GM12878 (cell line): ENCODE measurements around the gene OMG. TPM values are rescaled to one million over a fixed set of nuclear protein-coding genes. Genes with fewer than 3 reads are reported as not detected.

Source experiments
- CBX3 ChIP-seq: fragments of 200-600 bp; sonication (generic); IDR thresholded peaks from 2 replicates; pipeline ENCODE4 v1.6.1; 2016; ENCODE audit warnings: low read depth, borderline replicate concordance
- MEF2B ChIP-seq: fragments of 450-650 bp; IDR thresholded peaks from 2 replicates; pipeline ENCODE4 v1.6.1; 2018; ENCODE audit warnings: mild to moderate bottlenecking, moderate library complexity; ENCODE audit not compliant: partially characterized antibody, poor library complexity, severe bottlenecking
- NR2C1 ChIP-seq: fragments of 450-650 bp; IDR thresholded peaks from 2 replicates; pipeline ENCODE4 v1.6.1; 2017; ENCODE audit warnings: antibody characterized with exemption, mild to moderate bottlenecking, moderate library complexity
- NR2C2 ChIP-seq: IDR thresholded peaks from 2 replicates; pipeline ENCODE4 v1.6.1; 2011; ENCODE audit warnings: borderline replicate concordance, low read depth; ENCODE audit not compliant: control insufficient read depth, insufficient read length
- POLR2A ChIP-seq: IDR thresholded peaks from 2 replicates; pipeline ENCODE4 v1.6.1; 2011; ENCODE audit warnings: low read depth, mild to moderate bottlenecking, low read length
- RCOR1 ChIP-seq: conservative IDR thresholded peaks from 2 replicates; pipeline ENCODE4 v1.6.1; 2012; ENCODE audit warnings: low read depth, low read length, improper control_type of control experiment
- SREBF2 ChIP-seq: IDR thresholded peaks from 2 replicates; pipeline ENCODE4 v1.6.1; 2012; ENCODE audit warnings: mild to moderate bottlenecking, low read length
- SUPT20H ChIP-seq: IDR thresholded peaks from 2 replicates; pipeline ENCODE4 v1.6.1; 2011; ENCODE audit warnings: low read depth, mild to moderate bottlenecking, low read length, moderate library complexity, borderline replicate concordance; ENCODE audit not compliant: control insufficient read depth
- ZNF217 ChIP-seq: fragments of 450-650 bp; IDR thresholded peaks from 2 replicates; pipeline ENCODE4 v1.6.1; 2017; ENCODE audit warnings: antibody characterized with exemption, mild to moderate bottlenecking
- polyA plus RNA-seq, 11 experiments: library from polyadenylated mRNA; depleted of rRNA in 4 of 11; unstranded in 6 of 11; stranded (reverse) in 5 of 11; fragments of >200 nt; fragmentation: Nextera tagmentation in 4 of 11; fragmentation: Illumina TruSeq in 1 of 11; extraction: Ambion mirVana in 4 of 11; extraction: Trizol in 1 of 11; gene quantifications; 1 replicate in 1 of 11; 2 replicates in 10 of 11; pipeline versions ENCODE4 v1.2.1 to v1.2.3, GENCODE V29; 2011 to 2016; ENCODE audit warnings: inconsistent platforms in 2 of 11, missing spikeins in 2 of 11, low read depth in 1 of 11
- total RNA-seq, 4 experiments: library from RNA; depleted of rRNA in 3 of 4; stranded (reverse); fragments of >200 nt in 3 of 4; fragmentation: Illumina TruSeq in 1 of 4; extraction: Trizol in 1 of 4; gene quantifications; 2 replicates each; pipeline versions ENCODE4 v1.2.1 to v1.2.3, GENCODE V29; 2013 to 2021
- TF ChIP-seq, protein P1 (sequence below): fragments of 450-650 bp; IDR thresholded peaks from 2 replicates; pipeline ENCODE4 v1.6.1; 2017; ENCODE audit warnings: low read depth, mild to moderate bottlenecking, moderate library complexity
- TF ChIP-seq, protein P2 (sequence below): fragments of 450-650 bp; IDR thresholded peaks from 2 replicates; pipeline ENCODE4 v1.6.1; 2014; ENCODE audit warnings: mild to moderate bottlenecking
- TF ChIP-seq, protein P3 (sequence below): IDR thresholded peaks from 2 replicates; pipeline ENCODE4 v1.6.1; 2011; ENCODE audit warnings: borderline replicate concordance, low read depth, mild to moderate bottlenecking, moderate library complexity, mixed read lengths, low read length; ENCODE audit not compliant: insufficient read depth; ENCODE audit errors: extremely low read length
- TF ChIP-seq, protein P4 (sequence below), 3 experiments: IDR thresholded peaks in 2 of 3; conservative IDR thresholded peaks in 1 of 3; 2 replicates each; pipeline ENCODE4 v1.5.1; 2011; ENCODE audit warnings: low read depth in 3 of 3, low read length in 3 of 3, mild to moderate bottlenecking in 3 of 3, control low read depth in 2 of 3, moderate library complexity in 2 of 3, inconsistent platforms in 1 of 3, mixed read lengths in 1 of 3; ENCODE audit not compliant: control insufficient read depth in 2 of 3, insufficient read depth in 1 of 3; ENCODE audit errors: extremely low read depth in 1 of 3
- TF ChIP-seq, protein P5 (sequence below): fragments of 450-650 bp; IDR thresholded peaks from 2 replicates; pipeline ENCODE4 v1.6.1; 2017; ENCODE audit warnings: mild to moderate bottlenecking, low read depth, inconsistent platforms; ENCODE audit not compliant: poor library complexity, severe bottlenecking
- TF ChIP-seq, protein P6 (sequence below): fragments of 450-650 bp; IDR thresholded peaks from 2 replicates; pipeline ENCODE4 v1.6.1; 2018; ENCODE audit warnings: borderline replicate concordance, mild to moderate bottlenecking; ENCODE audit not compliant: partially characterized antibody
- TF ChIP-seq, protein P7 (sequence below): fragments of 450-650 bp; IDR thresholded peaks from 2 replicates; pipeline ENCODE4 v1.6.1; 2016; ENCODE audit warnings: mild to moderate bottlenecking

OMG gene
- total and polyA plus RNA-seq, 10 of the 15 experiments (the other 5 are each of a cell fraction or from before 2014, with no cell fraction given): 0.09 to 0.96 (median 0.26) TPM

DNA sequence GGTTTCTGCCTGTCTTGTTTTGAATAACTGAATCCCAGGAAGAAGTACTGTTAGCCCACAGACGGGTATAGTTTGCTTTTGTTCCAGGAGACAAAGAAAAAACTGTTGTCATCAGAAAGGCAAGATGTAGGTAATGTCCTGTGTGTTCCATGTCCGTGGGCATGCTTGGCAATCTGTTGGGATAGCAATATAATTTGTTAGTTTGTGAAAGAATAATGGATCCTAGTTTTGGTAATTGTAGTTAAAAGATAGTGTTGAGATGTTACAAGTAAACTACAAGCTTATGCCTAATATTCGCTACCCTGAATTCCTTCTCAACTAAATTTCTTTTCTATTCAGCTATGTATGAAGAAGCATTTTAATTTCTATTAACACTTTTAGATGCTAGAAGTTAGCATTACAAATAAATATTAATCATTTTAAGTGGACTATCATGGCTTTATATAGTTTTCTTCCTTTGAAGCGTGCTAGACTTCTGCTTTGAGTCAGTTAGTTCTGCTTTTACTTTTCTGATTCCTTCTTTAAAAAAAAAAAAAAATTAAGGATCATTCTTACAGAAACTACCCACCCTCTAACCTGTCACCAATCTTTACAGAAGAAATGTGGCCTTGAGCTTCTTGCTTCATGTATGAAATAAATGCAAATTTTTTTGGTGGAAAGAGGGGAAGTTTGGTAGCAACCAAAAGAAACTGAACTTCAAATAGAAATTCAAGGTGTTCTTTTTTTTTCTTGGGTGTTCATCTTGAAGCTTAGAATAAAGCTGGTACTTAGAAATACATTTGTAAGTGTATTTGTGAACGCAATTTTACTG is 22.0 kb upstream of the OMG start (continued):
- TF ChIP-seq, protein P1, sequence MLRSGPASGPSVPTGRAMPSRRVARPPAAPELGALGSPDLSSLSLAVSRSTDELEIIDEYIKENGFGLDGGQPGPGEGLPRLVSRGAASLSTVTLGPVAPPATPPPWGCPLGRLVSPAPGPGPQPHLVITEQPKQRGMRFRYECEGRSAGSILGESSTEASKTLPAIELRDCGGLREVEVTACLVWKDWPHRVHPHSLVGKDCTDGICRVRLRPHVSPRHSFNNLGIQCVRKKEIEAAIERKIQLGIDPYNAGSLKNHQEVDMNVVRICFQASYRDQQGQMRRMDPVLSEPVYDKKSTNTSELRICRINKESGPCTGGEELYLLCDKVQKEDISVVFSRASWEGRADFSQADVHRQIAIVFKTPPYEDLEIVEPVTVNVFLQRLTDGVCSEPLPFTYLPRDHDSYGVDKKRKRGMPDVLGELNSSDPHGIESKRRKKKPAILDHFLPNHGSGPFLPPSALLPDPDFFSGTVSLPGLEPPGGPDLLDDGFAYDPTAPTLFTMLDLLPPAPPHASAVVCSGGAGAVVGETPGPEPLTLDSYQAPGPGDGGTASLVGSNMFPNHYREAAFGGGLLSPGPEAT: peak; percentile 52; the same call in 1 of the 2 replicates
- TF ChIP-seq, protein P2, sequence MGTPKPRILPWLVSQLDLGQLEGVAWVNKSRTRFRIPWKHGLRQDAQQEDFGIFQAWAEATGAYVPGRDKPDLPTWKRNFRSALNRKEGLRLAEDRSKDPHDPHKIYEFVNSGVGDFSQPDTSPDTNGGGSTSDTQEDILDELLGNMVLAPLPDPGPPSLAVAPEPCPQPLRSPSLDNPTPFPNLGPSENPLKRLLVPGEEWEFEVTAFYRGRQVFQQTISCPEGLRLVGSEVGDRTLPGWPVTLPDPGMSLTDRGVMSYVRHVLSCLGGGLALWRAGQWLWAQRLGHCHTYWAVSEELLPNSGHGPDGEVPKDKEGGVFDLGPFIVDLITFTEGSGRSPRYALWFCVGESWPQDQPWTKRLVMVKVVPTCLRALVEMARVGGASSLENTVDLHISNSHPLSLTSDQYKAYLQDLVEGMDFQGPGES: no peak
- TF ChIP-seq, protein P3, sequence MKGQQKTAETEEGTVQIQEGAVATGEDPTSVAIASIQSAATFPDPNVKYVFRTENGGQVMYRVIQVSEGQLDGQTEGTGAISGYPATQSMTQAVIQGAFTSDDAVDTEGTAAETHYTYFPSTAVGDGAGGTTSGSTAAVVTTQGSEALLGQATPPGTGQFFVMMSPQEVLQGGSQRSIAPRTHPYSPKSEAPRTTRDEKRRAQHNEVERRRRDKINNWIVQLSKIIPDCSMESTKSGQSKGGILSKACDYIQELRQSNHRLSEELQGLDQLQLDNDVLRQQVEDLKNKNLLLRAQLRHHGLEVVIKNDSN: no peak
- TF ChIP-seq, protein P4, sequence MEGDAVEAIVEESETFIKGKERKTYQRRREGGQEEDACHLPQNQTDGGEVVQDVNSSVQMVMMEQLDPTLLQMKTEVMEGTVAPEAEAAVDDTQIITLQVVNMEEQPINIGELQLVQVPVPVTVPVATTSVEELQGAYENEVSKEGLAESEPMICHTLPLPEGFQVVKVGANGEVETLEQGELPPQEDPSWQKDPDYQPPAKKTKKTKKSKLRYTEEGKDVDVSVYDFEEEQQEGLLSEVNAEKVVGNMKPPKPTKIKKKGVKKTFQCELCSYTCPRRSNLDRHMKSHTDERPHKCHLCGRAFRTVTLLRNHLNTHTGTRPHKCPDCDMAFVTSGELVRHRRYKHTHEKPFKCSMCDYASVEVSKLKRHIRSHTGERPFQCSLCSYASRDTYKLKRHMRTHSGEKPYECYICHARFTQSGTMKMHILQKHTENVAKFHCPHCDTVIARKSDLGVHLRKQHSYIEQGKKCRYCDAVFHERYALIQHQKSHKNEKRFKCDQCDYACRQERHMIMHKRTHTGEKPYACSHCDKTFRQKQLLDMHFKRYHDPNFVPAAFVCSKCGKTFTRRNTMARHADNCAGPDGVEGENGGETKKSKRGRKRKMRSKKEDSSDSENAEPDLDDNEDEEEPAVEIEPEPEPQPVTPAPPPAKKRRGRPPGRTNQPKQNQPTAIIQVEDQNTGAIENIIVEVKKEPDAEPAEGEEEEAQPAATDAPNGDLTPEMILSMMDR (IDR thresholded peaks at IDR 0.05 in 2 of 3, conservative IDR thresholded peaks at IDR 0.05 in 1 of 3; ENCODE audit: control insufficient read depth in 2 of 3, extremely low read depth in 1 of 3, insufficient read depth in 1 of 3, low read depth in 3 of 3, low read length in 3 of 3): no peak
- TF ChIP-seq SREBF2: no peak
- TF ChIP-seq CBX3: no peak
- TF ChIP-seq NR2C1: no peak
- TF ChIP-seq MEF2B: no peak
- TF ChIP-seq, protein P5, sequence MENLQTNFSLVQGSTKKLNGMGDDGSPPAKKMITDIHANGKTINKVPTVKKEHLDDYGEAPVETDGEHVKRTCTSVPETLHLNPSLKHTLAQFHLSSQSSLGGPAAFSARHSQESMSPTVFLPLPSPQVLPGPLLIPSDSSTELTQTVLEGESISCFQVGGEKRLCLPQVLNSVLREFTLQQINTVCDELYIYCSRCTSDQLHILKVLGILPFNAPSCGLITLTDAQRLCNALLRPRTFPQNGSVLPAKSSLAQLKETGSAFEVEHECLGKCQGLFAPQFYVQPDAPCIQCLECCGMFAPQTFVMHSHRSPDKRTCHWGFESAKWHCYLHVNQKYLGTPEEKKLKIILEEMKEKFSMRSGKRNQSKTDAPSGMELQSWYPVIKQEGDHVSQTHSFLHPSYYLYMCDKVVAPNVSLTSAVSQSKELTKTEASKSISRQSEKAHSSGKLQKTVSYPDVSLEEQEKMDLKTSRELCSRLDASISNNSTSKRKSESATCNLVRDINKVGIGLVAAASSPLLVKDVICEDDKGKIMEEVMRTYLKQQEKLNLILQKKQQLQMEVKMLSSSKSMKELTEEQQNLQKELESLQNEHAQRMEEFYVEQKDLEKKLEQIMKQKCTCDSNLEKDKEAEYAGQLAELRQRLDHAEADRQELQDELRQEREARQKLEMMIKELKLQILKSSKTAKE: peak; percentile 93
- 0 out of 2 replicates have a peak, but pooled peaks have one; percentile 16 for TF ChIP-seq RCOR1
- TF ChIP-seq, protein P6, sequence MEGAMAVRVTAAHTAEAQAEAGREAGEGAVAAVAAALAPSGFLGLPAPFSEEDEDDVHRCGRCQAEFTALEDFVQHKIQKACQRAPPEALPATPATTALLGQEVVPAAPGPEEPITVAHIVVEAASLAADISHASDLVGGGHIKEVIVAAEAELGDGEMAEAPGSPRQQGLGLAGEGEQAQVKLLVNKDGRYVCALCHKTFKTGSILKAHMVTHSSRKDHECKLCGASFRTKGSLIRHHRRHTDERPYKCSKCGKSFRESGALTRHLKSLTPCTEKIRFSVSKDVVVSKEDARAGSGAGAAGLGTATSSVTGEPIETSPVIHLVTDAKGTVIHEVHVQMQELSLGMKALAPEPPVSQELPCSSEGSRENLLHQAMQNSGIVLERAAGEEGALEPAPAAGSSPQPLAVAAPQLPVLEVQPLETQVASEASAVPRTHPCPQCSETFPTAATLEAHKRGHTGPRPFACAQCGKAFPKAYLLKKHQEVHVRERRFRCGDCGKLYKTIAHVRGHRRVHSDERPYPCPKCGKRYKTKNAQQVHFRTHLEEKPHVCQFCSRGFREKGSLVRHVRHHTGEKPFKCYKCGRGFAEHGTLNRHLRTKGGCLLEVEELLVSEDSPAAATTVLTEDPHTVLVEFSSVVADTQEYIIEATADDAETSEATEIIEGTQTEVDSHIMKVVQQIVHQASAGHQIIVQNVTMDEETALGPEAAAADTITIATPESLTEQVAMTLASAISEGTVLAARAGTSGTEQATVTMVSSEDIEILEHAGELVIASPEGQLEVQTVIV: no peak
- TF ChIP-seq, protein P7, sequence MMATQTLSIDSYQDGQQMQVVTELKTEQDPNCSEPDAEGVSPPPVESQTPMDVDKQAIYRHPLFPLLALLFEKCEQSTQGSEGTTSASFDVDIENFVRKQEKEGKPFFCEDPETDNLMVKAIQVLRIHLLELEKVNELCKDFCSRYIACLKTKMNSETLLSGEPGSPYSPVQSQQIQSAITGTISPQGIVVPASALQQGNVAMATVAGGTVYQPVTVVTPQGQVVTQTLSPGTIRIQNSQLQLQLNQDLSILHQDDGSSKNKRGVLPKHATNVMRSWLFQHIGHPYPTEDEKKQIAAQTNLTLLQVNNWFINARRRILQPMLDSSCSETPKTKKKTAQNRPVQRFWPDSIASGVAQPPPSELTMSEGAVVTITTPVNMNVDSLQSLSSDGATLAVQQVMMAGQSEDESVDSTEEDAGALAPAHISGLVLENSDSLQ: peak; percentile 39; the same call in 1 of the 2 replicates
- TF ChIP-seq NR2C2: no peak
- TF ChIP-seq ZNF217: peak; percentile 35; the same call in 1 of the 2 replicates
- TF ChIP-seq POLR2A: no peak
- TF ChIP-seq SUPT20H: no peak
